HTR-8/SVneo (cell line): ENCODE measurements around the gene USP31.
"Not testable (repeated sequence)": the region's sequence is repeated elsewhere in the genome, so short reads cannot be mapped to it uniquely, and the experiment has no call there.

Experiments used
- DNase-seq: peaks from one replicate; pipeline ENCODE4 v3.0.0; 2011; ENCODE audit warnings: low spot score, mixed read lengths; ENCODE audit not compliant: insufficient read length
- FAIRE-seq: peaks from 2 replicates; lab custom pipeline; 2011; peaks lifted over from hg19 to GRCh38; lab: Jason Lieb, UNC

The USP31 gene

DNA sequence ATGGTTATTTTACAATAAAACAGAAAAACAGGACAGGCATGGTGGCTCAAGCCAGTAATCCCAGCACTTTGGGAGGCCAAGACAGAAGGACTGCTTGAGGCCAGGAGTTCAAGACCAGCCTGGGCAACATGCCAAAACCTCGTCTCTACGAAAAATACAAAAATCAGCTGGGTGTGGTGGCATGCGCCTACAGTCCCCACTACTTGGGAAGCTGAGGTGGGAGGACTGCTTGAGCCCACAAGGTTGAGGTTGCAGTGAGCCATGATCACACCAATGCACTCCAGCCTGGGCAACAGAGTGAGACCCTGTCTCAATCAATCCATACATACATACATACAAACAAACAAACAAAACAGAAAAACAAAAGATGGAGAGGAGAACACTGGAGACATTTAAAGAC, 45.6 kb downstream of the USP31 start:
- DNase-seq (no peak), FAIRE-seq (no peak)

DNA sequence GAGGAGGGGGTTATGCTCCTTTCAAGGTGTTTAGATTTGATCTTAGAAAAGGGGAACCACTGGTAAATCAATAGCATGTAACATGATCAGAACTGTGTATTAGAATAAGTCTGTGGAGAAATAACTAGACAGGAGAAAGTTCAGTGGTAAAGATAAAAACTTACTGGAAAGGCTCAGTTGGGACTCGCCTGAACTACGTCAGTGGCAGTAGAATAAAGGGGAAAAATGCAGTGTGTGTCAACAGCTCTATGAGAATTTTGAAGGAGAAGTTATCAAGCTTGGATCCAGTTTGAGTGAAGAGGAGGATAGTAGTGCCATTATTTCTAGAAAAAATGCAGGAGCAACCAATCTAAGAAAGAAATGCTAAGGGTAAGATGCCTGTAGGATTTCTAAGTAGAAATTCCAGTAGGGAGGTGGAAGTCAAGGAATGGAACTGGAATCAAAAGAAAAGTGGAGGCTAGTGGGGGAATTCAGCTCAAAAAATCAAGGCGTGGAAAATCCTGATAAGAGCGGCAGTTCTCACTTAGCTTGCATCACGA, 48.2 kb downstream of the USP31 start:
- FAIRE-seq (no peak), DNase-seq (no peak)

- DNase-seq, FAIRE-seq: not testable (repeated sequence)
These were observed 52.8 kb downstream of the USP31 start for GRCh38 chr16:23096450-23096849.

DNA sequence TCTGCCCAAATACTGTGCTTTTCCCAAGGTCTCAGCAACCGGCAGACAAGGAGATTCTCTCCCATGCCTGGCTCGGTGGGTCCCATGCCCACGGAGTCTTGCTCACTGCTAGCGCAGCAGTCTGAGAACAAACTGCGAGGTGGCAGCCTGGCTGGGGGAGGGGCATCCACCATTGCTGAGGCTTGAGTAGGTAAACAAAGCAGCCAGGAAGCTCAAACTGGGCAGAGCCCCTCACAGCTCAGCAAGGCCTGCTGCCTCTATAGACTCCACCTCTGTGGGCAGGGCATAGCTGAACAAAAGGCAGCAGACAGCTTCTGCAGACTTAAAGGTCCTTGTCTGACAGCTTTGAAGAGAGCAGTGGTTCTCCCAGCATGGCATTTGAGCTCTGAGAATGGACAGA, 55.1 kb downstream of the USP31 start:
- not testable (repeated sequence) for DNase-seq, FAIRE-seq

DNA sequence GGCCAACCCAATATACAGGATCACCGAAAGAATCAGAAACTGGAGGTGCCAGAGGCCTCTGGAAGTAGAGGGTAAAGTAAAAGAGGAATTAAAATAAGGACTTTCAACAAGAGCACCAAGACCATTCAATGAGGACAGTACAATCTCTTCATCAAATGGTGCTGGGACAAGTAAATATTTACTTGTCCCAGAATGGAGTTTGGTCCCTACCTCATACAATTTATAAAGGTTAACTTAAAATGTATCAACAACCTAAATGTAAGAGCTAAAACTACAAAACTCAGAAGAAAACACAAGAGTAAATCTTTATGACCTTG, 56.5 kb downstream of the USP31 start:
- DNase-seq (no peak), FAIRE-seq (no peak)

GRCh38 chr16:23092072-23092800, 57.0 kb downstream of the USP31 start:
- no peak for DNase-seq
- FAIRE-seq: no peak

- DNase-seq (no peak), FAIRE-seq (no peak)
These were observed 60.1 kb downstream of the USP31 start for GRCh38 chr16:23089111-23089510.

GRCh38 chr16:23088018-23088417, 61.2 kb downstream of the USP31 start:
- DNase-seq: no peak
- FAIRE-seq: no peak

DNA sequence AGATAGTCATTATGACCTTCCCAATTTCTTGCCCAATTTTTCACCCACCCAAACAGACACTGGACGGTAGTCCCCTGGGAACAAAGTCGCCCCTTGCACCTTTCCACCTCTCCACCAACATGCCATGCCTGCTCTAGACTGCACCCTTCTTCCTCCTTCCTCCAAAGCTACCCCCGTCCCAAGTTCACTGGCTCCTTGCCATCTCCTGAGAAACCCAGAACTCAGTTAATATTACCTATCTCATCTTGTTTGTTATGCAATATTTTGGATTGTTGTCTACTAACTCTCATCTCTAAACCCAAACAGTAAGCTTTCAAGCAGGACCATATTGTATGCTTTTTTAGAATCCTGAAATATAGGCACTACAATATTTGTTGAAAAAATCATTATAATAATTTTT, 63.3 kb downstream of the USP31 start:
- FAIRE-seq: no peak
- DNase-seq: no peak

GRCh38 chr16:23082161-23082788, 67.0 kb downstream of the USP31 start:
- FAIRE-seq (no peak), DNase-seq (no peak)

- FAIRE-seq (no peak), DNase-seq (no peak)
These were observed 67.6 kb downstream of the USP31 start for GRCh38 chr16:23081675-23082119.

DNA sequence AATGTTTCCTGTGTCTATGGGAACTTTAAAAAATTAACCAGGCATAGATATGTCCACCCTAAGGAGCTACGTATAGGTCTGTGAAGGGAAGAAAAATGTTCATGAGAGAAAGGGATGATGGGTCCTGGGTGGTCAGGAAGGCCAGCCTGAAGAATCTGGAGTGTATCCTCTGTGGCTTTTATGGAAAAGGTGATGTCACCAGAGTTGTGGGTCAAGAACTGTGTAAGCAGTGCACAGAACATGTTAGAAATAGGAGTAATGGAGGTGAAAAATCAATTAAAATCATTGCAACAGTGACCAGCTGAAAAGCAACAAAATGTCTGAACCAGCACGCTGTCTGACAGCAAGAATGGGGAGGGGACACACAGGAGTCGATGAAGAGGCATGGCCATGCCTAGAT, 68.5 kb downstream of the USP31 start:
- DNase-seq (no peak), FAIRE-seq (no peak)

GRCh38 chr16:23080329-23080728, 68.9 kb downstream of the USP31 start:
- FAIRE-seq: no peak
- DNase-seq: no peak

- FAIRE-seq (no peak), DNase-seq (no peak)
These were observed 69.5 kb downstream of the USP31 start for GRCh38 chr16:23079675-23080301.

GRCh38 chr16:23074423-23074822, 74.8 kb downstream of the USP31 start:
- FAIRE-seq (no peak), DNase-seq (no peak)

GRCh38 chr16:23072769-23073549, 76.3 kb downstream of the USP31 start:
- no peak for FAIRE-seq
- DNase-seq: no peak

- FAIRE-seq (no peak), DNase-seq (no peak)
These were observed 77.1 kb downstream of the USP31 start for GRCh38 chr16:23072084-23072599.

- no peak for DNase-seq
- FAIRE-seq: no peak
These were observed 77.8 kb downstream of the USP31 start for GRCh38 chr16:23071196-23072083.

DNA sequence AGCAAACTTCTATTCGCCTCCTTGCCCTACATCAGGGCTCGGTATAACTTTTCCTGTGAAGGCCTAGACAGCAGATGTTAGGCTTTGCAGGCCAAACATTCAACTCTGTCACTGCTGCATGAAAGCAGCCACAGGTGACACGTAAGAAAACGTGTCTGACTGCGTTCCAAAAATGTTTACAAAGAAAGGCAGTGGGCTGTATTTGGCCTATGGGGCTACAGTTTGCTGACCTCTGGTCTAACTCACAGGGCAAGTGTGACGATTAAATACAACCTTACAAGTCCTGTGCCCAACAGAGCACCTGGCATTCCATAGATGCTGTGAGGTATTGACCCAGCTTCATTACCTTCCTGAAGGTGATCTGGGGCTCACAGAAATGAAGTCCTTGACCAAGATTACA, 79.4 kb downstream of the USP31 start:
- DNase-seq: no peak
- no peak for FAIRE-seq
